ENCODE measurements around the gene LRRC59. TPM values are rescaled to one million over a fixed set of nuclear protein-coding genes. Genes with fewer than 3 reads are reported as not detected.

The LRRC59 gene
- total and polyA plus RNA-seq, 2 of the 8 experiments (the other 6 are each of a cell fraction or from before 2014, with no cell fraction given): 48.3 to 117 TPM

DNA sequence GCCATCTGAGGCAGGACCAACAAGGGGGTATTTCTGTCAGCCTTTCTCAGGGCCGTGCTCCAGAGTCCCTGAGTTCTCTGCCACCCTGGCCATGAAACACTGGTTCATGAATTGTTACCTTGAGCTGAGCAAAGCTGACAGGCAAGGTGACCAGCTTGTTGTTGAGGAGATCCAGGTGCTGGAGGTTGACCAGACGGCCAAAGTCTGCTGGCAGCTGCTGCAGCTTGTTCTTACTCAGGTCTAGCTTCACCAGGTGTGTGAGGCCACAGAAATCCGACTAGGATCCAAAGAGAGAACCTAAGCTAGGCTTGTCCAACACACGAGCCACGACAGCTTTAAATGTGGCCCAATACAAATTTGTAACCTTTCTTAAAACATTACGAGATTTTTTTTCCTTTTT is 4.7 kb downstream of the LRRC59 start:
- no peak overlapping the region for H3K4me3 ChIP-seq (ENCODE audit: extremely low read depth in 1 of 4, insufficient read depth in 2 of 4, low read depth in 3 of 4, low read length in 4 of 4)
- H3K27me3 ChIP-seq (replicated peaks in 1 of 4; ENCODE audit: control insufficient read depth in 3 of 4, extremely low read depth in 1 of 4, insufficient read depth in 3 of 4, low read length in 3 of 4): no peaks in the 10 kb centered on the region
- FAIRE-seq: no peak
- H2BK12ac ChIP-seq (ENCODE audit: low read depth, low read length): no peak overlapping the region
- H3K27ac ChIP-seq (ENCODE audit: low read depth, low read length): no peak overlapping the region
- H4K20me1 ChIP-seq (replicated peaks in 1 of 2; ENCODE audit: control insufficient read depth in 1 of 2, insufficient read depth in 2 of 2, low read length in 2 of 2): peaks cover 4 to 20% of the 10 kb centered on the region in 2 experiments
- H3K79me2 ChIP-seq (ENCODE audit: control insufficient read depth in 1 of 2, insufficient read depth in 2 of 2, low read length in 2 of 2): peaks cover 0 to 18% of the 10 kb centered on the region in 2 experiments; a peak in 3 of 4 replicates
- H3K18ac ChIP-seq (ENCODE audit: extremely low read depth, low read length): no peak overlapping the region
- no peak for DNase-seq (ENCODE audit: low read depth in 1 of 2, low spot score in 2 of 2)
- peaks cover 44 to 64% (median 62%) of the 10 kb centered on the region in 4 experiments for H3K36me3 ChIP-seq (ENCODE audit: control insufficient read depth in 2 of 4, insufficient read depth in 4 of 4, low read length in 3 of 4)
- H3K23ac ChIP-seq (ENCODE audit: insufficient read length): no peak overlapping the region
- no peak overlapping the region for H2AFZ ChIP-seq (ENCODE audit: low read length)
- no peak overlapping the region for H3K56ac ChIP-seq (replicated peaks; ENCODE audit: insufficient read length, low read depth, low read length)
- no peak overlapping the region for H4K91ac ChIP-seq (replicated peaks; ENCODE audit: insufficient read length, low read length)
- no peak overlapping the region for H4K8ac ChIP-seq (ENCODE audit: extremely low read depth, insufficient read depth, low read length)
- CTCF ChIA-PET (ENCODE audit: partially characterized antibody): interaction anchor here (1.4 to 3.5 kb wide), 3 partner anchors 11 to 39 kb away, joined by 4 to 30 read pairs (median 4); no protein-coding TSS in a partner anchor
- peaks cover 5% of the 10 kb centered on the region for H3K79me1 ChIP-seq (ENCODE audit: low read depth, low read length)
- H3K4ac ChIP-seq (replicated peaks; ENCODE audit: insufficient read length, low read depth, low read length): no peak overlapping the region
- no peak overlapping the region for H3K4me2 ChIP-seq (ENCODE audit: insufficient read depth in 1 of 2, low read depth in 2 of 2, low read length in 2 of 2)
- no peak overlapping the region for H2BK15ac ChIP-seq (ENCODE audit: low read length)
- no peak overlapping the region for H2BK120ac ChIP-seq (replicated peaks; ENCODE audit: low read depth, low read length)
- no peaks in the 10 kb centered on the region; a peak in 3 of 7 replicates for H3K4me1 ChIP-seq (replicated peaks in 1 of 4; ENCODE audit: control insufficient read depth in 3 of 4, insufficient read depth in 4 of 4, low read length in 3 of 4)
- no peak overlapping the region for H2BK5ac ChIP-seq (ENCODE audit: low read depth, low read length)
- POLR2A ChIA-PET (ENCODE audit: partially characterized antibody): interaction anchor here (1.1 to 27.4 kb wide), 4 partner anchors 10 to 25 kb away, joined by 3 to 313 read pairs (median 5); partner anchors contain the start of genes EME1 and MRPL27
- no peak overlapping the region for H3K9ac ChIP-seq (replicated peaks in 1 of 4; ENCODE audit: extremely low read depth in 1 of 4, low read depth in 3 of 4, low read length in 3 of 4)
- no peaks in the 10 kb centered on the region for H3K9me3 ChIP-seq (ENCODE audit: insufficient read depth in 2 of 2, low read depth in 1 of 2, low read length in 1 of 2)
- 91% methylated on average over 6 of the region's 6 CpGs; no CpG with 5 or more reads in 1 of the 2 experiments for WGBS, 2 experiments (ENCODE audit: extremely low coverage in 1 of 2, insufficient coverage in 1 of 2, insufficient read length in 1 of 2, insufficient replicate concordance in 2 of 2, low coverage in 1 of 2, low lambda C conversion rate in 2 of 2, missing lambda C conversion rate in 1 of 2)
- no peak overlapping the region for H4K5ac ChIP-seq (ENCODE audit: insufficient read length, low read depth, low read length)
- H2AK5ac ChIP-seq (ENCODE audit: low read depth, low read length): no peak overlapping the region
- no peak overlapping the region for H2BK20ac ChIP-seq (ENCODE audit: low read length)
- H3K14ac ChIP-seq (ENCODE audit: insufficient read length): no peak overlapping the region
- H3K23me2 ChIP-seq (ENCODE audit: low read depth, low read length): peaks cover 7% of the 10 kb centered on the region; the same call in 1 of the 2 replicates
- TF ChIP-seq TAF7 (optimal IDR thresholded peaks at IDR 0.05; ENCODE audit: borderline replicate concordance, low read depth, low read length): no peak
- TF ChIP-seq, protein P1, sequence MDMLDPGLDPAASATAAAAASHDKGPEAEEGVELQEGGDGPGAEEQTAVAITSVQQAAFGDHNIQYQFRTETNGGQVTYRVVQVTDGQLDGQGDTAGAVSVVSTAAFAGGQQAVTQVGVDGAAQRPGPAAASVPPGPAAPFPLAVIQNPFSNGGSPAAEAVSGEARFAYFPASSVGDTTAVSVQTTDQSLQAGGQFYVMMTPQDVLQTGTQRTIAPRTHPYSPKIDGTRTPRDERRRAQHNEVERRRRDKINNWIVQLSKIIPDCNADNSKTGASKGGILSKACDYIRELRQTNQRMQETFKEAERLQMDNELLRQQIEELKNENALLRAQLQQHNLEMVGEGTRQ (IDR thresholded peaks at IDR 0.05; ENCODE audit: low read length): no peak
- TF ChIP-seq RXRA (IDR thresholded peaks at IDR 0.05; ENCODE audit: insufficient read depth, low read depth, low read length): no peak
- TF ChIP-seq, protein P2, sequence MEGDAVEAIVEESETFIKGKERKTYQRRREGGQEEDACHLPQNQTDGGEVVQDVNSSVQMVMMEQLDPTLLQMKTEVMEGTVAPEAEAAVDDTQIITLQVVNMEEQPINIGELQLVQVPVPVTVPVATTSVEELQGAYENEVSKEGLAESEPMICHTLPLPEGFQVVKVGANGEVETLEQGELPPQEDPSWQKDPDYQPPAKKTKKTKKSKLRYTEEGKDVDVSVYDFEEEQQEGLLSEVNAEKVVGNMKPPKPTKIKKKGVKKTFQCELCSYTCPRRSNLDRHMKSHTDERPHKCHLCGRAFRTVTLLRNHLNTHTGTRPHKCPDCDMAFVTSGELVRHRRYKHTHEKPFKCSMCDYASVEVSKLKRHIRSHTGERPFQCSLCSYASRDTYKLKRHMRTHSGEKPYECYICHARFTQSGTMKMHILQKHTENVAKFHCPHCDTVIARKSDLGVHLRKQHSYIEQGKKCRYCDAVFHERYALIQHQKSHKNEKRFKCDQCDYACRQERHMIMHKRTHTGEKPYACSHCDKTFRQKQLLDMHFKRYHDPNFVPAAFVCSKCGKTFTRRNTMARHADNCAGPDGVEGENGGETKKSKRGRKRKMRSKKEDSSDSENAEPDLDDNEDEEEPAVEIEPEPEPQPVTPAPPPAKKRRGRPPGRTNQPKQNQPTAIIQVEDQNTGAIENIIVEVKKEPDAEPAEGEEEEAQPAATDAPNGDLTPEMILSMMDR (IDR thresholded peaks at IDR 0.05; ENCODE audit: control extremely low read depth in 1 of 3, insufficient read depth in 1 of 3, low read depth in 1 of 3, low read length in 3 of 3): no peak
- no peak for TF ChIP-seq NANOG (IDR thresholded peaks at IDR 0.05; ENCODE audit: insufficient read depth, low read depth, low read length, poor library complexity, severe bottlenecking)
- no peak for TF ChIP-seq CBX5 (IDR thresholded peaks at IDR 0.05; ENCODE audit: low read depth, low read length)
- no peak for TF ChIP-seq EP300 (IDR thresholded peaks at IDR 0.05; ENCODE audit: borderline replicate concordance in 1 of 2, low read depth in 2 of 2, low read length in 2 of 2)
- no peak for TF ChIP-seq KDM4A (IDR thresholded peaks at IDR 0.05; ENCODE audit: low read depth, low read length, severe bottlenecking)
- no peak for TF ChIP-seq SP2 (IDR thresholded peaks at IDR 0.05; ENCODE audit: low read length)
